ENCODE results near the gene ARV1.
"Not testable (repeated sequence)": the region's sequence is repeated elsewhere in the genome, so short reads cannot be mapped to it uniquely, and the experiment has no call there.

The ARV1 gene

GRCh38 chr1:231020139-231020601 lies 41.3 kb downstream of the ARV1 start:
- DNase-seq (ENCODE audit: low spot score): no peak

GRCh38 chr1:231020816-231021215 lies 41.9 kb downstream of the ARV1 start:
- Histone ChIP-seq H3K4me3 (ENCODE audit: severe bottlenecking) (no peak overlapping the region), H3K4me1 (ENCODE audit: insufficient read depth, poor library complexity, severe bottlenecking) (peaks cover 13% of the 10 kb centered on the region), H3K27ac (ENCODE audit: poor library complexity, severe bottlenecking) (no peak overlapping the region), H3K9me3 (ENCODE audit: severe bottlenecking) (no peaks in the 10 kb centered on the region), H3K36me3 (ENCODE audit: low read depth) (no peaks in the 10 kb centered on the region), H3K27me3 (ENCODE audit: insufficient read depth, poor library complexity, severe bottlenecking) (no peaks in the 10 kb centered on the region)
- no peak for TF ChIP-seq CTCF (IDR thresholded peaks at IDR 0.05; ENCODE audit: poor library complexity, severe bottlenecking)
- no peak for DNase-seq (ENCODE audit: low spot score)
- ATAC-seq (ENCODE audit: low read depth): no peak

More at GRCh38 chr1:231020139-231020601, 41.3 kb downstream of the ARV1 start:
- no peak overlapping the region for H3K27ac ChIP-seq (ENCODE audit: poor library complexity, severe bottlenecking)
- no peaks in the 10 kb centered on the region for H3K9me3 ChIP-seq (ENCODE audit: severe bottlenecking)
- peaks cover 13% of the 10 kb centered on the region for H3K4me1 ChIP-seq (ENCODE audit: insufficient read depth, poor library complexity, severe bottlenecking)
- ATAC-seq (ENCODE audit: low read depth): peak; percentile 52
- no peaks in the 10 kb centered on the region for H3K27me3 ChIP-seq (ENCODE audit: insufficient read depth, poor library complexity, severe bottlenecking)
- H3K4me3 ChIP-seq (ENCODE audit: severe bottlenecking): no peak overlapping the region
- TF ChIP-seq CTCF (IDR thresholded peaks at IDR 0.05; ENCODE audit: poor library complexity, severe bottlenecking): no peak
- no peaks in the 10 kb centered on the region for H3K36me3 ChIP-seq (ENCODE audit: low read depth)

- no peak for TF ChIP-seq CTCF (IDR thresholded peaks at IDR 0.05; ENCODE audit: poor library complexity, severe bottlenecking)
- no peak for ATAC-seq (ENCODE audit: low read depth)
These were observed 42.7 kb downstream of the ARV1 start for GRCh38 chr1:231021540-231022031.

GRCh38 chr1:231022543-231022942 lies 43.6 kb downstream of the ARV1 start:
- not testable (repeated sequence) for DNase-seq (ENCODE audit: low spot score); H3K27me3 ChIP-seq (ENCODE audit: insufficient read depth, poor library complexity, severe bottlenecking); H3K27ac ChIP-seq (ENCODE audit: poor library complexity, severe bottlenecking); H3K9me3 ChIP-seq (ENCODE audit: severe bottlenecking); H3K4me3 ChIP-seq (ENCODE audit: severe bottlenecking); ATAC-seq (ENCODE audit: low read depth); H3K4me1 ChIP-seq (ENCODE audit: insufficient read depth, poor library complexity, severe bottlenecking); H3K36me3 ChIP-seq (ENCODE audit: low read depth)

More at GRCh38 chr1:231021540-231022031, 42.7 kb downstream of the ARV1 start:
- Histone ChIP-seq H3K4me1 (ENCODE audit: insufficient read depth, poor library complexity, severe bottlenecking) (peaks cover 10% of the 10 kb centered on the region), H3K27me3 (ENCODE audit: insufficient read depth, poor library complexity, severe bottlenecking) (no peaks in the 10 kb centered on the region), H3K27ac (ENCODE audit: poor library complexity, severe bottlenecking) (no peak overlapping the region), H3K4me3 (ENCODE audit: severe bottlenecking) (no peak overlapping the region), H3K36me3 (ENCODE audit: low read depth) (no peaks in the 10 kb centered on the region), H3K9me3 (ENCODE audit: severe bottlenecking) (no peaks in the 10 kb centered on the region)
- DNase-seq (ENCODE audit: low spot score): no peak

- Histone ChIP-seq H3K4me3 (ENCODE audit: severe bottlenecking) (no peak overlapping the region), H3K9me3 (ENCODE audit: severe bottlenecking) (no peaks in the 10 kb centered on the region), H3K4me1 (ENCODE audit: insufficient read depth, poor library complexity, severe bottlenecking) (peaks cover 5% of the 10 kb centered on the region), H3K27me3 (ENCODE audit: insufficient read depth, poor library complexity, severe bottlenecking) (no peaks in the 10 kb centered on the region), H3K36me3 (ENCODE audit: low read depth) (no peaks in the 10 kb centered on the region), H3K27ac (ENCODE audit: poor library complexity, severe bottlenecking) (no peak overlapping the region)
- DNase-seq (ENCODE audit: low spot score): no peak
- TF ChIP-seq CTCF (IDR thresholded peaks at IDR 0.05; ENCODE audit: poor library complexity, severe bottlenecking): no peak
- ATAC-seq (ENCODE audit: low read depth): no peak
These were observed 44.3 kb downstream of the ARV1 start for GRCh38 chr1:231023150-231023549.
